Gastrocnemius medialis (tissue), 4 donors: ENCODE results near the gene CDH23.

Source experiments
- CTCF ChIP-seq, 5 experiments: fragments of 450-650 bp in 3 of 5; fragments of 200-600 bp in 2 of 5; sonication (generic) in 2 of 5; IDR thresholded peaks in 4 of 5; conservative IDR thresholded peaks in 1 of 5; 1 replicate in 4 of 5; 2 replicates in 1 of 5; pipeline ENCODE4 v1.5.1; 2016 to 2019; ENCODE audit warnings: antibody characterized with exemption in 5 of 5, mild to moderate bottlenecking in 3 of 5, moderate library complexity in 3 of 5
- POLR2A ChIP-seq, 2 donors: fragments of 450-650 bp; IDR thresholded peaks; one replicate each; pipeline ENCODE4 v1.6.1; 2017; ENCODE audit warnings: antibody characterized with exemption in 2 of 2, mild to moderate bottlenecking in 2 of 2, moderate library complexity in 2 of 2

- TF ChIP-seq POLR2A (IDR thresholded peaks at IDR 0.05) (no peak), CTCF (IDR thresholded peaks at IDR 0.05 in 4 of 5, conservative IDR thresholded peaks at IDR 0.05 in 1 of 5) (no peak)
These were observed 341.1 kb downstream of the CDH23 start for GRCh38 chr10:71737834-71738197.
